Stimulated activated CD8-positive, alpha-beta memory T cell treated with anti-CD3 and anti-CD28 coated beads, Interleukin-4, amount 100 ng/mL, for 1 hour (primary cell): ENCODE results near the gene CCT3.
"Not testable (repeated sequence)": the region's sequence is repeated elsewhere in the genome, so short reads cannot be mapped to it uniquely, and the experiment has no call there.

Experiments
- DNase-seq, 2 donors: peaks; one replicate each; pipeline ENCODE4 v3.0.0-alpha.2; 2020; ENCODE audit warnings: low read depth in 2 of 2, low spot score in 1 of 2

The CCT3 gene

DNA sequence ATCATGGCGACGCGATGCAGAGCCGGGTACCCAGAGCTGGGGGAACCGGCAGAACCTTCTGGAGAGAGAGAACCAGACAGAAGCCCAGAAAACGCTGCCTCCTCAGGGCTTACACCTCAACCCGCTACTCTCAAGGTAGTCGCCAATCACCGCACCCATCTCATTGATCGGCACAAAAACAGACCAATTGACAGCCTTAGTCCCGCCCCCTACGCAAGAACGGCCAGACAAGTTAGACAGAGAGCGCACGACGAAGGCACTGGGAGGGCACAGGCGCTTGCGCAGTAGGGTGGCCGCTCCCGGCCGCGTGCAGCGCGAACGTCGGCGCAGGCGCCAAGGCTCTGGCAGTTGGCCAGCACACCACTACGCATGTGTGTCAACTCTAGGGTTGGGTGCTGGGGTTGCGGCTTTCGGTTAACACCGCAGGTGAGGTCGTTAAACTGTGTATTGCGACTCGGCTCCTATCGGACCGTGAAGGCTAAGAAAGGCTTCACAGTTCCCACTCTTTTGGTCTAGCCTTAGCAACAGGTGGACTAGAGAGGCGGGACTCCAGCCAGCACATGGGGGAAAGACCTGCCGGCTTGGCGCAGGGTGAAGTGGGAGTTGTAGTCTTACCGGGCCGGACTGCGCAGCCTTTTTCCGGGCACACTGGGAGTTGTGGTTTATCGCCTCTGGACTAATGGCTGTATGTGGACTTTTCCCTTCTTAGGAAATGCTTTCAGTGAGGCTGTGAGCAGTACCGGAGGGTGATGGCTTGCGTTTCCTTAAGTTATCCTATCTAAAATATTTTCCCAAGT lies at the start of gene CCT3, which contains the start of gene TSACC:
CCT3 (minus strand) TSS at position 113 of the 797 bp plus-strand sequence; CDS start at position 5, 108 bp downstream.
TSACC (plus strand) TSS at position 347 of the 797 bp plus-strand sequence. CDS start 1,232 bp downstream, outside the sequence.
- peak; percentile 95 to 98 for DNase-seq

GRCh38 chr1:156387870-156388173 lies 49.7 kb upstream of the CCT3 start:
- no peak for DNase-seq

DNA sequence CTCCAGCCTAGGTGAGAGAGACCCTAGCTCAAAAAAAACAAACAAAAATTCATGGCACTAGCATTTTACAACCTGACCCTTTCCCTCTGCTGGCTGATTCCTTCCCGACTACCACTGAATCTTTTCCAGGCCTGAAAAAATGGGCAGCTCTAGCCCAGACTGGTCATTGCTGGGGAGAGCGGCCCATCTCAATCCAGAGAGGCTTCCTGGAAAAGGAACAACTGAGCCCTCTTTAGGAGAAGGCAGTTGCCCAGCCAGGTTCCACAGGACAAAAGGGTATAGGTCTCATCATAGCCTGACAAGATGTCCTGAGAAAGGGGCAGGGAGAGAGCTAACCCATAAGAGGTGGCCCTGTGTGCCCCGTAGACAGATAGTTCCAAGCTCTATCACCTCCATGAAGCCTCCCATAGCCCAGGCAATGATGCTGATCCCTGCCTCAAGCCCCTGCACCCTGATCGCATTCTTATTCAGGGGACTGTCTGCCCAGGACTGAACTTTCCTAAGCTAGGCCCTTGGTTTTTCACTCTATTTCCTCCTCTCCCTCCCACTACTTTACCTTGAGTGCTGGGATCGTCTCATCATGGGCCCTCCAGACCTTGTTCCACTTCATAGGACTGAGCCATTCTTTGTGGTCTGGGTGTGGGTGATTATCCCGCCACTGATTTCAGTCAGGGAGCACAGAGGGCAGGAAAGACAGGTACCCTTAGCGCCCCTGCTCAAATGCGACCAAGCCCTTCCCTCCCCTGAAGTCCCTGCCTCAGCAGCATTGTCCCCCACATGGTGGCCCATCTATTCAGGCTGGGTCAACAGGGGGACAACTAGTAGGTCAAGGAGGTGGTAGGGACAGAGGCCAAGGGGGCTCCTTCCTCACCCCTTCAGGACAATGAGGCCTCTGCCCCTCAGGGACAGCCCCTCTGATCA lies 49.1 kb upstream of the CCT3 start:
- DNase-seq = no peak

DNA sequence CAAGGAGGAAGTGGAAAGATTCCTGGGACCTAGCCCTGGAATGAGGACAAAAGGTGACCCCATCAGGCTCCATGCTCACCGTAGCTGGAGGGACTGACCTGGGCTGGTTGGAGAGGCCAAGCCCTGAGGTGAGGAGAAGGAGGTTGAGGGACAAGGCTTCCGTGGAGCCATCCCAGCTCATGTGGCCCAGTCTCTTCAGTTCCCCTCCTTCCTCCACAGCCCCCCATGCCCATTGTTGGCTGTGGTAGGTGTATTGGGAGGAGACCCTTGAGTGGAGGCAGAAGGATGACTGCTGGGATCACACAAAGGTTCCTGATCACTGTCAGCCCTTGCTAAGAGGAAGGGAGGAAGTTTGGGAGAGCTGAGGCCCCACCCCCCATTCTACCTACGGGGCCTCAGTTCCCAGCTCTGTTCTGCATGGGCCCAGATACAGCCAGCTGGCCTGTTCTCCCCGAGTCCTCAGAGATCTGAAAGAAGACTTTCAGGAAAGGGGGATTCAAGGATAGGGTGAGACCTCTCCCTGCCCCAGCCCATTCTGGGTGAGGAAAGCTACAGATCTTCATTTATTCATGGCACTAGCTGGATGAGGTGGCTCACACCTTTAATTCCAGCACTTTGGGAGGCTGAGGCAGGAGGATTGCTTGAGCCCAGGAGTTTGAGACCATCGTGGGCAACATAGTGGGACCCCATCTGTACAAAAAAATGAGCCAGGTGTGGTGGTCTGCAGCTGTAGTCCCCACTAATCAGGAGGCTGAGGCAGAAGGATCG lies 48.2 kb upstream of the CCT3 start:
- DNase-seq = no peak

GRCh38 chr1:156385534-156386031 lies 47.5 kb upstream of the CCT3 start:
- DNase-seq = peak; percentile 50 to 65

GRCh38 chr1:156384658-156385057 lies 46.6 kb upstream of the CCT3 start:
- DNase-seq = no peak

DNA sequence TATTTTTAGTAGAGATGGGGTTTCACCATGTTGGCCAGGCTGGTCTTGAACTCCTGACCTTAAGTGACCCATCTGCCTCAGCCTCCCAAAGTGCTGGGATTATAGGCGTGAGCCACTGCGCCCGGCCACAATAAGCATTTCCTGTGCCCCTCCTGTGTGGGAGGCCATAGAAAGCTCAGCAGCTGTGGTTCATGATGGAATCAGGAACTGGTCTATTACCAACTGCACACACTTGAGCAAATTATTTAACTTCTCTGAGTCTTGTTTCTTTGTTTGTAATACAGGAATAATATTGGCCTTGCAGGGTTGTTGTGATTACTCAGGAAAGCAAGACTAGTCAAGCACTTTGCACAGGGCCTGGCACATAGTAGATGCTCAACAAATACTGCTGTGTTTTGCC lies 45.9 kb upstream of the CCT3 start:
- DNase-seq = no peak

DNA sequence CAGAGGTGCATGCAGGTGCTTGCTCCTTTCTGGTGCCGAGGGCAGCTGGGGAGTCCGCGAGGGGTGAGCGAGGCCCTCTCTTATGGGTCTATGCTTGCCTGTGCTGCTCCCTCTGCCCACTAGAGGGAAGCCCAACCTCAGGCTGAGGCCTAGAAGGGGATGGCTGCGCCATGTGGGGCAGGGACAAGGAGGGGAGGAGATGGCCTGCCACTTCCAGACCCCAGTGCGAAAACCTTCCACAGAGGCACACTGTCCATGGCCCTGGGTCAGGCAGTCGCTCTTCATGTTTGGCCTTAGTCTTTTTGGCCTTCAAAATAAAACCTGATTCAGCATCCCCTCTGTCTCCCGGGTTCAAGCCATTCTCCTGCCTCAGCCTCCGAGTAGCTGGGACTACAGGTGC lies 44.9 kb upstream of the CCT3 start:
- peak; percentile 22 to 29 for DNase-seq

DNA sequence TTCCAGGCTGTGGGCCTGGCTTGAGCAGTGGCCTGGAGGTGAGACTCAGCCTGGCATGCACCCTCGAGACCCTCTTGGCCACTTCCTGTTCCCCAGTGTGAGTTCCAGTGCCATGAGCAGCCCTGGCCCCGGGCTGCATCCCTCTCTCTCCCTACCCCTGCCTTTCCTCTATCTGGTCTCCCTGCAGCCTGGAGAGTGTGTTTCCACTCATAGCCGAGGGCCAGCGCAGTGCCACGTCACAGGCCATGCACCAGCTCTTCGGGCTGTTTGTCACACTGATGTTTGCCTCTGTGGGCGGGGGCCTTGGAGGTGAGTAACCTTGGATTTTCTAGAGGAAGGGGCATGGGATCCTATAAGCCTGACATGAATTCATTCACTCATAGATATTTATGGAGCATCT lies 44.5 kb upstream of the CCT3 start:
- no peak for DNase-seq

GRCh38 chr1:156379420-156380165 lies 41.5 kb upstream of the CCT3 start:
- DNase-seq = no peak

DNA sequence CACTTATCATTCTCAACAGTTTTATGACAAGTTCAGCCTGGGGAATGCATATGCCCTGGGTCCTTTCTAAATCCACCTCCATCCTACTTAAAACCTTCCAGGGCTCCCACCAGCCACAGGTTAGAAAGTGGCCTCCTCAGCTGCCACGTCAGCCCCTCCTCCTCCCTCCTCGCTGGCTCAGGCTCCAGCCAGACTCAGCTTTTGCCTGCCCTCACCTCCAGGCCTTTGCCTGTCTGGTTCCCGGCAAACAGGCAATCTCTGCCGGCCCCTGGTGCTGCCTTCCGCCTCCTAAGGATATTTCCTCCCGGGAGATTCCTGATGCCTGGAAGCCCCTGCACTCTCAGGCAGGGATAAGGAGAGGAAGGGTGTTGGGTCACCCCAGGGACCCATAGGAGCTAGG lies 40.5 kb upstream of the CCT3 start:
- no peak for DNase-seq

DNA sequence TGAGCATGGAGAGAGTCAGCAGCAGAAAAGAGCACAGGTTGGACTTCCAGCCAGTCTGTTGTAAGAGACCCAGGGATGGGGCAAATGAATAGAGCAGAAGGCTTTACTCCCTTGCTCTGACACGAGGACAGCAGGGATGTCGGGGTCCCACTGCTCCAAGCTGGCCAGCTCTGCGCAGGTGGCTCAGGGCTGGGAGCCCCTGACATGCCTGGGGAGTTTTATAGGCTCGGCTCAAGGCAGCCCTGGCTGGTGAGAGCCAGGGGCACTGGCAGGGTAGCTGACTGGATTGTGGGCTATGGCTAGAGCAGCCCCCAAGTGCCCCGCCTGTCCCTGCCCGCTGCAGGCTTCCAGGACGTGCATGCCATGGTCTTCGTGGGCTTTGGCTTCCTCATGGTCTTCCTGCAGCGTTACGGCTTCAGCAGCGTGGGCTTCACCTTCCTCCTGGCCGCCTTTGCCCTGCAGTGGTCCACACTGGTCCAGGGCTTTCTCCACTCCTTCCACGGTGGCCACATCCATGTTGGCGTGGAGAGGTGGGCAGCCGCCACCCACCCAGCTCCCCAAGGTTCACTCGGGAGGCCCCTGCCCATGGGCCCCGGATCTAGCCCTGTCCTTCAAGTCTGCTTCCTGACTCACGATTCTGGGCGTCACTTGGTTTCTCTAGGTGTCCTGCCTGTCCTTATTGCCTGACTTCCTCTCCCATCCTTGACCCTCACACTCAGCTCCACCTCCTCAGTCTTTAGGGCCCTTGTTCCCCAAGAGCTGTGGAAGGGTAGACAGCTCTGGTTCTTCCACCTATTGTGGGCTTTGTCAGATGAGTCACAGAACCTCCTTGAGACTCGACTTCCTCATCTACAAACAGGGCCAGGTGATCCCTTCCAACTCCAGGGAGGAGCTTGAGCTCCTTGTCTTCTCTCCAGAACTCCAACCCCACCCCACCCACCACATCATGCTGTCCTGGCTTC lies 39.1 kb upstream of the CCT3 start:
- DNase-seq = no peak

DNA sequence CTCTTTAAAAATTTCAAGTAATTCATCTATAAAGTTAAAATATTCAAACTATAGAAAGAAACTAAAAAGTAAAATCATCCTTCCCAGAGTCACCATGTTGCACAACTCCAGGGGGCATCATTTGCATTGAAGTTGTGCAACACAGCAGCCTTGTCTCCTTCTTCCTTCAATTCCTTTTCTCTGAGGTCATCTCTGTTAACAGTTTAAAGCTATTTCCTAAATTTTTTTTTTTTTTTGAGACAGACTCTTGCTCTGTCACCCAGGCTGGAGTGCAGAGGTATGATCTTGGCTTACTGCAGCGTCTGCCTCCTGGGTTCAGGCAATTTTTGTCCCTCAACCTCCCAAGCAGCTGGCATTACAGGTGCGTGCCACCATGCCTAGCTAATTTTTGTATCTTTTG lies 38.1 kb upstream of the CCT3 start:
- DNase-seq = no peak

GRCh38 chr1:156373546-156373945 lies 35.5 kb upstream of the CCT3 start:
- no peak for DNase-seq

GRCh38 chr1:156372876-156373275 lies 34.8 kb upstream of the CCT3 start:
- DNase-seq = no peak

DNA sequence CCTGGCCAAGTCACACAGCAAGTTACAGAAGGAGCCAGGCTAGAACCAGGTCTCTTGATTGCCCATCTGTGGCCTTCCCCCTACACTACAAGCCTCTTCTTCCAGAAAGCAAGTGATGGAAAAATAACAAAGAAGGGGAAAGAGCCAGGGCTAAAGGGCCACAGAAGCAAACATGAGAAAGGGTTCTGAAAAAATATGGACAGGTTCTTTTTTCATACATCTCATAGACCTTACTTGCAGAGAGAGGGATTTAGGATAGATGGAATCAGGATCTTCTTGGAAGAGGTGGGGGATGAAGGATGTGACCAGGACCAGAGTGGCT lies 34.1 kb upstream of the CCT3 start:
- DNase-seq = no peak

- no peak for DNase-seq
Observed at GRCh38 chr1:156371553-156372264, 33.6 kb upstream of the CCT3 start.

- DNase-seq = not testable (repeated sequence)
Observed at GRCh38 chr1:156369685-156370286, 31.7 kb upstream of the CCT3 start.
